Measurements from ENCODE around the gene DERL2. TPM values are rescaled to one million over a fixed set of nuclear protein-coding genes. Genes with fewer than 3 reads are reported as not detected.

Gene DERL2
- 10 to 100 TPM; 27.2 to 50.1 (median 41.6) TPM for total RNA-seq

DNA sequence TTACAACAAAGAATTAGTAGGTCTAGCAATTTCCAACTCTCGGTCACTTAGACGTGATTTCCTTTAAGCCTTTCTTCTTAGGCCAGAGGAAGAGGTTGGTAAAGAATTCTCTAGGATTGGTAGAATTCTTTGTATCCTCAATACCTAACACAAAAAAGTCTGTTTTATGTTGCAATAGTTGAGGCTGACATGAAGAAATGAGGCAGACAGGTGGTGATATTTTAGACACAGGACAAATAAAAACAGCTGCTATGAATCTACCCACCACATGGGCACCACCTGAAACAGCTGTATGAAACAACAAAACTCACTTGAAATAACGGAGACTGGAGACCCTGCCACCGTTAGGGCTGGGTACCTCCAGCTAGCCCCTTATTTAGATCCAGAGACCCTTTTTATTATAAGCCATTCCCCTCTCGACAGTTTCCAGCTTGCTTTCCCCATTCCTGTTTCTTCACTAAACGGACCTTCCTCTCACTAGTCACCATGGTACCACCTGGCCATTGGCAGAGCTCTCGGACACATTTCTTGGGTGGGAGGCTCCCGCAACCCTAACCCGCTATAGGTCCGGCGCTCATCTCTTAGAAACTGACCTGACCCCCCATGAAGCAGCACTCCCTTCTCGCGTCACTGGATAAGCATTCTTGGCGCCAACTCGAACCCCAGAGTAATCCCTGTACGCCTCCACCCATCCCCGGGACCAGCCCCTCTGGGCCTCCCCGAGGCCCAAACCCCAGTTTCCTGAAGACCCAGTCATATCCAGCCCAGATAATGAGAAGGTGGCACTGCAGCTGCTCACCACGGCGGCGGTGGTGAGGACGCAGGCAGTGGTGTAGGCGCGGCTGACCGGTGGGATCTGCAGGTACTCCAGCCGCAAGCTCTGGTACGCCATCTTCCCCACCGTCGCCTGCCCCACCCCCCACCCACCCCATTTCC, at the start of gene DERL2:
TSS of gene DERL2 (minus strand) at position 909 of the 936 bp plus-strand sequence. CDS start at position 892, 17 bp downstream.
- H3K4me1 ChIP-seq: peaks cover 5 to 7% of the 10 kb centered on the region in 2 donors
- peak; percentile 63 for TF ChIP-seq POLR2A (IDR thresholded peaks at IDR 0.05)
- TF ChIP-seq, protein P1, sequence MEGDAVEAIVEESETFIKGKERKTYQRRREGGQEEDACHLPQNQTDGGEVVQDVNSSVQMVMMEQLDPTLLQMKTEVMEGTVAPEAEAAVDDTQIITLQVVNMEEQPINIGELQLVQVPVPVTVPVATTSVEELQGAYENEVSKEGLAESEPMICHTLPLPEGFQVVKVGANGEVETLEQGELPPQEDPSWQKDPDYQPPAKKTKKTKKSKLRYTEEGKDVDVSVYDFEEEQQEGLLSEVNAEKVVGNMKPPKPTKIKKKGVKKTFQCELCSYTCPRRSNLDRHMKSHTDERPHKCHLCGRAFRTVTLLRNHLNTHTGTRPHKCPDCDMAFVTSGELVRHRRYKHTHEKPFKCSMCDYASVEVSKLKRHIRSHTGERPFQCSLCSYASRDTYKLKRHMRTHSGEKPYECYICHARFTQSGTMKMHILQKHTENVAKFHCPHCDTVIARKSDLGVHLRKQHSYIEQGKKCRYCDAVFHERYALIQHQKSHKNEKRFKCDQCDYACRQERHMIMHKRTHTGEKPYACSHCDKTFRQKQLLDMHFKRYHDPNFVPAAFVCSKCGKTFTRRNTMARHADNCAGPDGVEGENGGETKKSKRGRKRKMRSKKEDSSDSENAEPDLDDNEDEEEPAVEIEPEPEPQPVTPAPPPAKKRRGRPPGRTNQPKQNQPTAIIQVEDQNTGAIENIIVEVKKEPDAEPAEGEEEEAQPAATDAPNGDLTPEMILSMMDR (IDR thresholded peaks at IDR 0.05): peak in 1 of 3 donors; percentile 12
- peak in 2 of 3 donors; percentile 8 to 22 for TF ChIP-seq POLR2AphosphoS5 (IDR thresholded peaks at IDR 0.05)
- peak within 1 kb of the TSS; percentile 78 to 97 (median 95) for H3K4me3 ChIP-seq
- no peaks in the 10 kb centered on the region for H3K27me3 ChIP-seq
- no peaks in the 10 kb centered on the region for H3K36me3 ChIP-seq
- H3K27ac ChIP-seq: peak within 1 kb of the TSS; percentile 98 to 99
- H3K9me3 ChIP-seq: no peaks in the 10 kb centered on the region
- intact Hi-C loops (cut with DNase I; ENCODE audit: low total_unique reads): no loop called here
- no peak for DNase-seq (ENCODE audit: low spot score in 2 of 2)

GRCh38 chr17:5535436-5535835, 49.5 kb upstream of the DERL2 start:
- intact Hi-C loops (cut with DNase I; ENCODE audit: low total_unique reads): no loop called here
- no peak overlapping the region for H3K27ac ChIP-seq

DNA sequence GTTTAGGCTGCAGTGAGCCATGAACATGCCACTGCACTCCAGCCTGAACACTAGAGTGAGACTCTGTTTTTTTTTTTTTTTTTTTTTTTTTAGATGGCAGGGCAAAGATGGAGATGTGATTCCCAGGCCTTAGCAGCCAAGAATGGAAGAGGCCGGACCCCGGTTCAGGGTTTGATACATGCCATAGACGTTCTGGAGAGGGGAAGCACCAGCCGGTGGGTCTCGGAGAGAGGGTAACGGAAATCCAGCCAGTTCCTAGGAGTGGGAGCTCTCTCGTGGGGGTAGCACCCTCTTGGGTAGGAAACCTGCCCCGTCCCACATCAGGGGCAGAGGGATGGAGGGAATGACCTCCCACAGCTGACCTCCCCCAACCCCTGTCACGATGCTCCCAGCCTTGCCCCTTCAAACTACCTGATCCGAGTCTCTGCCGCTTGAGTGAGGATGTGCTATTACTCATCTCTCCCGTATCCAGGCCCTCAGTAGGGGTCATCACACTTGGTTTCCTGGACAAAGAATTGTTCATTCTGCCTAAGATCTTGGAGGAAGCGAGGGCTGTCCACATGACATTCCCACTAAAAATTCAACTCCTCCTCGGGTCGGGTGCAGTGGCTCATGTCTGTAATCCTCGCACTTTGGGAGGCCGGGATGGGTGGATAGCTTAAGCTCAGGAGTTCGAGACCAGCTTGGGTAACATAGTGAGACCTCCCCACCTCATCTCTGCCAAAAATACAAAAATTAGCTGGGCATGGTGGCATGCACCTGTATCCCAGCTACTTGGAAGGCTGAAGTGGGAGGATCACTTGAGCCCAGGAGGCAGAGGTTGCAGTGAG, 47.7 kb upstream of the DERL2 start:
- intact Hi-C loops (cut with DNase I; ENCODE audit: low total_unique reads): no loop called here
- H3K36me3 ChIP-seq: no peaks in the 10 kb centered on the region

More at GRCh38 chr17:5535436-5535835, 49.5 kb upstream of the DERL2 start:
- Histone ChIP-seq H3K36me3 (no peaks in the 10 kb centered on the region), H3K4me3 (no peak overlapping the region), H3K4me1 (no peaks in the 10 kb centered on the region), H3K27me3 (no peaks in the 10 kb centered on the region), H3K9me3 (no peaks in the 10 kb centered on the region)
- TF ChIP-seq, protein P1 (IDR thresholded peaks at IDR 0.05): no peak
- TF ChIP-seq POLR2A (IDR thresholded peaks at IDR 0.05) (no peak), POLR2AphosphoS5 (IDR thresholded peaks at IDR 0.05) (no peak)
- no peak for DNase-seq (ENCODE audit: low spot score in 2 of 2)

GRCh38 chr17:5532581-5532980, 46.6 kb upstream of the DERL2 start:
- no peak overlapping the region for H3K27ac ChIP-seq
- no peaks in the 10 kb centered on the region for H3K27me3 ChIP-seq
- DNase-seq (ENCODE audit: low spot score in 2 of 2): no peak
- TF ChIP-seq POLR2A (IDR thresholded peaks at IDR 0.05) (no peak), POLR2AphosphoS5 (IDR thresholded peaks at IDR 0.05) (no peak)
- TF ChIP-seq, protein P1 (IDR thresholded peaks at IDR 0.05): no peak
- H3K9me3 ChIP-seq: no peaks in the 10 kb centered on the region
- H3K36me3 ChIP-seq: no peaks in the 10 kb centered on the region
- H3K4me3 ChIP-seq: no peak overlapping the region
- no peaks in the 10 kb centered on the region for H3K4me1 ChIP-seq
- intact Hi-C loops (cut with DNase I; ENCODE audit: low total_unique reads): no loop called here

More for the DNA sequence above, 47.7 kb upstream of the DERL2 start:
- no peak for DNase-seq (ENCODE audit: low spot score in 2 of 2)
- Histone ChIP-seq H3K27me3 (no peaks in the 10 kb centered on the region), H3K9me3 (no peaks in the 10 kb centered on the region), H3K27ac (no peak overlapping the region), H3K4me1 (no peaks in the 10 kb centered on the region), H3K4me3 (no peak overlapping the region)
- TF ChIP-seq POLR2A (IDR thresholded peaks at IDR 0.05): no peak
- TF ChIP-seq, protein P1 (IDR thresholded peaks at IDR 0.05): no peak
- TF ChIP-seq POLR2AphosphoS5 (IDR thresholded peaks at IDR 0.05): no peak

Data from breast epithelium (tissue), 4 donors.